Endothelial cell of umbilical vein (primary cell): Measurements from ENCODE around the gene APMAP.

ENCODE experiments used
- EZH2 ChIP-seq: IDR thresholded peaks from 2 replicates; pipeline ENCODE4 v1.6.1; 2012; ENCODE audit warnings: borderline replicate concordance, low read depth, mild to moderate bottlenecking, moderate library complexity, low read length, inconsistent platforms; ENCODE audit not compliant: severe bottlenecking
- POLR2A ChIP-seq: IDR thresholded peaks from 2 replicates; pipeline ENCODE4 v1.6.1; 2012; ENCODE audit warnings: low read depth, mild to moderate bottlenecking, control low read depth, low read length
- POLR2AphosphoS5 ChIP-seq: IDR thresholded peaks from 2 replicates; pipeline ENCODE4 v1.6.1; 2012; ENCODE audit warnings: low read depth, mild to moderate bottlenecking, control low read depth, low read length, moderate library complexity; ENCODE audit not compliant: insufficient read depth
- TF ChIP-seq, protein P1 (sequence below), 2 donors: IDR thresholded peaks; 1 replicate in 1 of 2; 2 replicates in 1 of 2; pipeline ENCODE4 v1.5.1; 2011; ENCODE audit warnings: low read length in 2 of 2, mild to moderate bottlenecking in 2 of 2, moderate library complexity in 2 of 2, control low read depth in 1 of 2, inconsistent platforms in 1 of 2, low read depth in 1 of 2; ENCODE audit not compliant: insufficient read depth in 1 of 2; ENCODE audit errors: extremely low read depth in 1 of 2
- TF ChIP-seq, protein P2 (sequence below): IDR thresholded peaks from 2 replicates; pipeline ENCODE4 v1.6.1; 2011; ENCODE audit not compliant: insufficient read depth, insufficient read length

DNA sequence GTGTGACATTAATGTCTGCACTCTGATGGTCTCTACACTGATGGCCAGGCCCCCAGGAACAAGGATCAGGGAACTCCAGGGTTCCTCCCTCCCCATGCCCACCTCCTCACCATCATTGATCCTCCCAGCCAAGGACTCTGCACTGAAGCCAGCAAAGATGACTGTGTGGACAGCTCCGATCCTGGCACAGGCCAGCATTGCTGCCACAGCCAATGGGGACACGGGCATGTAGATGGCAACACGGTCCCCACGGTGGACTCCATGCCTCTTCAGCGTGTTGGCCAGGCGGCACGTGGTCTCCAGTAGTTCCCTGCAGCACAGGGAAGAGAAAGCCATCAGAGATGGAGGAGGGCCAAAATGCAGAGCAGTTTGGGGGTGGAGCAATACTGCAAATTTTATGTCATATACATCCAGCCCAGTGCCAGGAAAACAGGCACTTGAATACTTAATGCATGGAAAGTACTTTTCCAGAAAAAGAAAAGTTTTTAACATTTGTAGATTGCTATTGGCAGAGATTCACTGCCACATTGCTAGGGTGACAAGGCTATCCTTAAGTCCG lies 38.2 kb upstream of the APMAP start:
- TF ChIP-seq EZH2 (no peak), POLR2A (no peak), POLR2AphosphoS5 (no peak)
- TF ChIP-seq, protein P1, sequence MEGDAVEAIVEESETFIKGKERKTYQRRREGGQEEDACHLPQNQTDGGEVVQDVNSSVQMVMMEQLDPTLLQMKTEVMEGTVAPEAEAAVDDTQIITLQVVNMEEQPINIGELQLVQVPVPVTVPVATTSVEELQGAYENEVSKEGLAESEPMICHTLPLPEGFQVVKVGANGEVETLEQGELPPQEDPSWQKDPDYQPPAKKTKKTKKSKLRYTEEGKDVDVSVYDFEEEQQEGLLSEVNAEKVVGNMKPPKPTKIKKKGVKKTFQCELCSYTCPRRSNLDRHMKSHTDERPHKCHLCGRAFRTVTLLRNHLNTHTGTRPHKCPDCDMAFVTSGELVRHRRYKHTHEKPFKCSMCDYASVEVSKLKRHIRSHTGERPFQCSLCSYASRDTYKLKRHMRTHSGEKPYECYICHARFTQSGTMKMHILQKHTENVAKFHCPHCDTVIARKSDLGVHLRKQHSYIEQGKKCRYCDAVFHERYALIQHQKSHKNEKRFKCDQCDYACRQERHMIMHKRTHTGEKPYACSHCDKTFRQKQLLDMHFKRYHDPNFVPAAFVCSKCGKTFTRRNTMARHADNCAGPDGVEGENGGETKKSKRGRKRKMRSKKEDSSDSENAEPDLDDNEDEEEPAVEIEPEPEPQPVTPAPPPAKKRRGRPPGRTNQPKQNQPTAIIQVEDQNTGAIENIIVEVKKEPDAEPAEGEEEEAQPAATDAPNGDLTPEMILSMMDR (IDR thresholded peaks at IDR 0.05; ENCODE audit: extremely low read depth in 1 of 2, insufficient read depth in 1 of 2, low read depth in 1 of 2, low read length in 2 of 2) = no peak
- TF ChIP-seq, protein P2, sequence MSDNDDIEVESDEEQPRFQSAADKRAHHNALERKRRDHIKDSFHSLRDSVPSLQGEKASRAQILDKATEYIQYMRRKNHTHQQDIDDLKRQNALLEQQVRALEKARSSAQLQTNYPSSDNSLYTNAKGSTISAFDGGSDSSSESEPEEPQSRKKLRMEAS = no peak
